ENCODE results near the gene DTX4.

DNA sequence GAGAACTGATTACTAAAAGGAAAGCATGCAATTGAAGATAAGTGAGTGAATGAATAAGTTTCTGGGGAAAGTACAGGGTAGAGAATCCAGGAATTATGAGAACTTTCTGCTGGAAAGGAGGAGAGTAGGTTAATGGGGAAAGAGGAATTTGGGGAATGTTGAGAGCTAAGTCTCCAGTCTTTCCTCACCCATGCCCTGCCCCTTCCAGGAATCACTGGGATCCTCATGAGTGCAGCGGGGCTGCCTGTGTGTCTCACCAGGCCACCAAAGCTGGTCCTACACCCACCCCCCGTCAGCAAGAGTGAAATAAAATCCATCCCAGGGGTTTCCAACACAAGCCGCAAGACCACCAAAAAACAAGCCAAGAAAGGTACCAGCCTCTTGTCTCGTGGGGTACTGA, 17.0 kb downstream of the DTX4 start:
- TF ChIP-seq, protein P1, sequence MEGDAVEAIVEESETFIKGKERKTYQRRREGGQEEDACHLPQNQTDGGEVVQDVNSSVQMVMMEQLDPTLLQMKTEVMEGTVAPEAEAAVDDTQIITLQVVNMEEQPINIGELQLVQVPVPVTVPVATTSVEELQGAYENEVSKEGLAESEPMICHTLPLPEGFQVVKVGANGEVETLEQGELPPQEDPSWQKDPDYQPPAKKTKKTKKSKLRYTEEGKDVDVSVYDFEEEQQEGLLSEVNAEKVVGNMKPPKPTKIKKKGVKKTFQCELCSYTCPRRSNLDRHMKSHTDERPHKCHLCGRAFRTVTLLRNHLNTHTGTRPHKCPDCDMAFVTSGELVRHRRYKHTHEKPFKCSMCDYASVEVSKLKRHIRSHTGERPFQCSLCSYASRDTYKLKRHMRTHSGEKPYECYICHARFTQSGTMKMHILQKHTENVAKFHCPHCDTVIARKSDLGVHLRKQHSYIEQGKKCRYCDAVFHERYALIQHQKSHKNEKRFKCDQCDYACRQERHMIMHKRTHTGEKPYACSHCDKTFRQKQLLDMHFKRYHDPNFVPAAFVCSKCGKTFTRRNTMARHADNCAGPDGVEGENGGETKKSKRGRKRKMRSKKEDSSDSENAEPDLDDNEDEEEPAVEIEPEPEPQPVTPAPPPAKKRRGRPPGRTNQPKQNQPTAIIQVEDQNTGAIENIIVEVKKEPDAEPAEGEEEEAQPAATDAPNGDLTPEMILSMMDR (IDR thresholded peaks at IDR 0.05) = no peak
- no peak for TF ChIP-seq POLR2A (IDR thresholded peaks at IDR 0.05)

All from testis (tissue), 2 donors.